ENCODE measurements around the gene PLVAP.

DNA sequence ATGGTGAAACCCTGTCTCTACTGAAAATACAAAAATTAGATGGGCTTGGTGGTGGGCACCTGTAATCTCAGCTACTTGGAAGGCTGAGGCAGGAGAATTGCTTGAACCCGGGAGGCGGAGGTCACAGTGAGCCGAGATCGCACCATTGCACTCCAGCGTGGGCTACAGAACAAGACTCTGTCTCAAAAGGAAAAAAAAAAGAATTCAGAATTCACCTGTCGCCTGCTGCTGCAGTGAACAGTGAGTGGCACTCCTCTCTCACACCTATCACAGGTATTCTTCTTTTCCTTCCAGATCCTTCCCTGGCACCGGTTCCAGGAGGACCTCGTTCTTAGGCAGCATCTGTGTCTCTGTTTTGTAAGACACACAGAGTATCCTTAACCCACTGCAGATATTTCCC, 37.0 kb upstream of the PLVAP start:
- no peak for TF ChIP-seq CTCF (IDR thresholded peaks at IDR 0.05)
- TF ChIP-seq HEYL (CRISPR knock-in tag; IDR thresholded peaks at IDR 0.05) = no peak
- TF ChIP-seq, protein P1, sequence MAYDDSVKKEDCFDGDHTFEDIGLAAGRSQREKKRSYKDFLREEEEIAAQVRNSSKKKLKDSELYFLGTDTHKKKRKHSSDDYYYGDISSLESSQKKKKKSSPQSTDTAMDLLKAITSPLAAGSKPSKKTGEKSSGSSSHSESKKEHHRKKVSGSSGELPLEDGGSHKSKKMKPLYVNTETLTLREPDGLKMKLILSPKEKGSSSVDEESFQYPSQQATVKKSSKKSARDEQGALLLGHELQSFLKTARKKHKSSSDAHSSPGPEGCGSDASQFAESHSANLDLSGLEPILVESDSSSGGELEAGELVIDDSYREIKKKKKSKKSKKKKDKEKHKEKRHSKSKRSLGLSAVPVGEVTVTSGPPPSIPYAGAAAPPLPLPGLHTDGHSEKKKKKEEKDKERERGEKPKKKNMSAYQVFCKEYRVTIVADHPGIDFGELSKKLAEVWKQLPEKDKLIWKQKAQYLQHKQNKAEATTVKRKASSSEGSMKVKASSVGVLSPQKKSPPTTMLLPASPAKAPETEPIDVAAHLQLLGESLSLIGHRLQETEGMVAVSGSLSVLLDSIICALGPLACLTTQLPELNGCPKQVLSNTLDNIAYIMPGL (CRISPR knock-in tag; IDR thresholded peaks at IDR 0.05; ENCODE audit: borderline replicate concordance) = no peak
- TF ChIP-seq MYC (IDR thresholded peaks at IDR 0.05; ENCODE audit: borderline replicate concordance, low read length) = no peak
- no peak for TF ChIP-seq CBX8 (IDR thresholded peaks at IDR 0.05)
- no peak for TF ChIP-seq FOXS1 (CRISPR knock-in tag; IDR thresholded peaks at IDR 0.05)
